HG03354 (cell line): Measurements from ENCODE around the gene MYL9.

ENCODE experiments used
- ATAC-seq: cut with Tn5 transposase; IDR thresholded peaks from one replicate; pipeline ENCODE4 v1.9.1; 2021; ENCODE audit warnings: mild to moderate bottlenecking; ENCODE audit not compliant: unreplicated experiment, poor library complexity, severe bottlenecking

Gene MYL9

DNA sequence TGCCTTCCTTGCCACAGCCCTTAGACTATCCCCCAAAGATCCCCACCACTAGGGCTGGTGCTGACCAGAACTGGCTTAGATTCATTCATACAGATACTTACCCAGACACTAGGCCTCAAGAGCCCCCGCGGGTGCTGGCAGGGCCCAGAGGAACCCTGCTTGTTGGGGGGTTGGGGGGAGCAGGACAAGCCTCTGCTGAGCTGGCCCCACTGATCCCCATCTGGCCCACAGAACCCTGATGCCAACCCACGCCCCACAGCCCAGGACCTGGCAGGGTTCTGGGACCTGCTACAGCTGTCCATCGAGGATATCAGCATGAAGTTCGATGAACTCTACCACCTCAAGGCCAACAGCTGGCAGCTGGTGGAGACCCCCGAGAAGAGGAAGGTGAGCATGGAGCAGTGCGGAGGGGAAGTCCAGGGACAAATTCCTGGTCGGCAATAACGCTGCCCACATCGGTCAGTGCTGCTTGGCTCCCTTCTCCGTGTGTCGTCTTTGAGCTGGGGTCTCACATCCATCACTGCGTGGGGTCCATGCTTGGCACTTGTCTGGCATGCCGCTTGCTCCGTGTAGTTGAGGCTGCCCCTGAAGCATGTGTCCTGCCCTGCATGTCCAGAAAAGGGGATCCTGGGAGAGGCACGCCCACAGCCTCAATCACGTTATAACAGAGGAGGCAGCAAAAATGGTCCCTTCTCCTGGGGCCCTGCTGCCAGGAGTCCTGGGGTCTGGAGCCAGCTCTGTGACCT is 15.5 kb upstream of the MYL9 start:
- no peak for ATAC-seq

DNA sequence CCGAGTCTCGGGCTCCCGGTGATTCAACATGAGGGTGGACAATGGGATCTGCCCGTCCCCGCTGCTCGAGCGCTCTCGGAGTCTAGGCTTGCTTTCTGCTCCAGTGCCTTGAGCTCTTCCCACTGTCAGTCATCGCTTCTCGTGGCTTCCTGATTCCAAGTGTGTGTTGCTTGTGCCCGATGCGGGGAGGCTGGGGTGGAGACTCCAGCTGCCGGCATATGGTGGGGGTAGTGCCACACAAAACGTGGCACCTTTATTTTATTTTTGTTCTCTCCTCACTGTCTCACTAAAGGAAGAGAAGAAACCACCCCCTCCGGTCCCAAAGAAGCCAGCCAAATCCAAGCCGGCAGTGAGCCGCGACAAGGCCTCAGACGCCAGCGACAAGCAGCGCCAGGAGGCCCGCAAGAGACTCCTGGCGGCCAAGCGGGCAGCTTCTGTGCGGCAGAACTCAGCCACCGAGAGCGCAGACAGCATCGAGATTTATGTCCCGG is 14.8 kb upstream of the MYL9 start:
- ATAC-seq = no peak

GRCh38 chr20:36527331-36528125 is 13.8 kb upstream of the MYL9 start:
- ATAC-seq = no peak

DNA sequence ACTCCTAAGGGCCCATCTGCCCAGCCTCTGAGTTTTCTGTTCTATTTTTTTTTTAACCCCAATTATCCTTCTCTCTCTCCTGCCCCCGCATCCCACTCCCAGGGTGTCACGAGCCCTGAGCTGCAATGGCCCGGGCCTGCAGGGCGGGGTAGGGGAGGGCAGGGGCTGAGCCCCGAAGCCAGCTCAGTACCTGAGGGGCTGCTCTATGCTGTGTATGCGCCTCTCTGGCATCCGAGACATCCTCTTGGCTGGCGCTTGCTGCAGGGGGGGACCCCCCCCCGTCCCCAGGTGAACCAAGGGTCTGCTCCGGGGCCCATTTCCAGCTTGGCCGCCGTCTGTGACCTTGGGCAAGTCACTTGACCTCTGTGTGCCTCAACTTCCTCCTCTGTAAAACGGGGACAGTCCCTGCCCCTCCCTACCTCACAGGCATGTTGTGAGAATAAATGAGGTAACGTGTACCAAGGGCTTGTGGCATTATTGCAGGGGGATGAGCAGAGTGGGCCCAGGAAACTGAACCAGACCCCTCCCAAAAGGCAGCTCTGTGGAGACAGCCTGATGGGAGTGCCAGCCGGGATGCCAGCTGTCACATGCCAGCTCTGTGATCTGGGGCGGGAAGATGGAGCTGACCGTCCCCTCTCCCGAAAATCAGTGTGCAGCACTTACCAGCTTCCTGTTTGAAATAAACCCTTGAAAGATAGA is 13.0 kb upstream of the MYL9 start:
- ATAC-seq = no peak

DNA sequence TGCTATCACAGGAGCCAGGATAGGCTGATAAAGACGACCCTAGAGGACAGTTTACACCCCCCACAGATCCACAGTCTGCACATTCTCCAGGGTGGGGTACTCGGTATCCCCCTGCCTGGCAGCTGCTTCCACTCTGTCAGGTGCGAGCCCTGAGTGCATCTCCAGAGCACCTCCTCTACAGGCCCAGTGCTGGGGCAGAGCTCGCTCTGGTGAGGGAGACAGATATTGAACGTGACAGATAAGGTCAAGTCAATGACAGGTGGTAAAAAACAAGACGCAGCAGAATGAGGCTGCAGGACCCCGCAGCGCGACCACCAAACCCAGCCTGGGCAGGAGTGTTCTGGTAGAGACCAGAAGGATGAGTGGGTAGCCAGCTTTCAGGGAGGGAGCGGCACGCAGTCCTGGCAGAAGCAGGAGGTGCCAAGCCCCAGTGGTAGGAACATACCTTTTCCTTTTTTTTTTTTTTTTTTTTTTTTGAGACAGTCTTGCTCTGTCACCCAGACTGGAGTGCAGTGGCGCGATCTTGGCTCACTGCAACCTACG is 12.4 kb upstream of the MYL9 start:
- no peak for ATAC-seq

GRCh38 chr20:36532388-36532787 is 8.9 kb upstream of the MYL9 start:
- ATAC-seq = no peak

DNA sequence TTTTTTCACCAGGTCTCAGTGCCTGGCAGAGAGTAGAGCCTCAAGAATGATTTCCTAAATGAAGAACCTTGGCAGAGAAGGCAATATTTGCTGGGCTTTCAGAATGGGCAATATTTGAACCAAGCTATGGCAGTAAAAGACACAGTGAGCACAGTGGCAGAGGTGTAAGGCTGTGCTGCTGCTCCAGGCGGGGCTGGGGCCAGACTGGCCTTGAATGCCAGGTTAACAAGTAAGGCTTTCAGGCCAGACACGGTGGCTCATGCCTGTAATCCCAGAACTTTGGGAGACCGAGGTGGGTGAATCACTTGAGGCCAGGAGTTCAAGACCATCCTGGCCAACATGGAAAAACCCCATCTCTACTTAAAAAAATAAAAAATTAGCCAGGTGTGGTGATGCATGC is 8.5 kb upstream of the MYL9 start:
- ATAC-seq = no peak

GRCh38 chr20:36538026-36538722 is 3.1 kb upstream of the MYL9 start:
- no peak for ATAC-seq

DNA sequence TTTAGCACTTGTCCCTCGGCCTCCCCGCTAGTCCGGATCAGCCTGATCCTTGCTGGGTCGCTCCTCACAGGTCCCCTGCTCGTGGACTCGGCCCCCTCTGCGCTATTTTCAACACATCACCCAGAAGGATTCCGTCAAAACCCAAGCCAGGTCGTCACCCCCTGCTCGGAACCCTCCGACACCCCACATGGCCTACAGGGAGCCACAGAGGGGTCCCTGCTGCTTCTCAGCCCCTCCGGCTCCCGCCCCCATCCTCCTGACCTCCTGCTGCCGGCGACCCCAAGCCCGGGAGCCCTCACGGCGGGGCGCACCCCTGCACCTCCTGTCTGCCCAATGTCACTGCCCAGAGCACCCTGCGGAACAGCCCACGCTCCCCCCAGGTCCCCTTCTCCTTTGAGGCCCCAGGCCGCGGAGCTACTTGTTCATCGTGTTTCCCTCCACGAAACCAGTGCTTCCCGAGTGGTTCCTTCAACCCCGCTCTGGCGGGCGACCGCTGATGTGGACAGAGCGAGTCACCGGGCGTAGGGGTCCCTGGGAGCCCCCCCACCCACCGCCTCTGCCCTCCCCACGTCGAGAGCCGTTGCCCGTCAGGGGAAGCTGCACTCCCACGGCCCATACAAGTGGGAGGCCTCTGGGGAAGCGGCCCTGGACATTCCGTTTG is 638 bp upstream of the MYL9 start:
- ATAC-seq = no peak

- no peak for ATAC-seq
These were observed 609 bp downstream of the MYL9 start for GRCh38 chr20:36541768-36542488.

DNA sequence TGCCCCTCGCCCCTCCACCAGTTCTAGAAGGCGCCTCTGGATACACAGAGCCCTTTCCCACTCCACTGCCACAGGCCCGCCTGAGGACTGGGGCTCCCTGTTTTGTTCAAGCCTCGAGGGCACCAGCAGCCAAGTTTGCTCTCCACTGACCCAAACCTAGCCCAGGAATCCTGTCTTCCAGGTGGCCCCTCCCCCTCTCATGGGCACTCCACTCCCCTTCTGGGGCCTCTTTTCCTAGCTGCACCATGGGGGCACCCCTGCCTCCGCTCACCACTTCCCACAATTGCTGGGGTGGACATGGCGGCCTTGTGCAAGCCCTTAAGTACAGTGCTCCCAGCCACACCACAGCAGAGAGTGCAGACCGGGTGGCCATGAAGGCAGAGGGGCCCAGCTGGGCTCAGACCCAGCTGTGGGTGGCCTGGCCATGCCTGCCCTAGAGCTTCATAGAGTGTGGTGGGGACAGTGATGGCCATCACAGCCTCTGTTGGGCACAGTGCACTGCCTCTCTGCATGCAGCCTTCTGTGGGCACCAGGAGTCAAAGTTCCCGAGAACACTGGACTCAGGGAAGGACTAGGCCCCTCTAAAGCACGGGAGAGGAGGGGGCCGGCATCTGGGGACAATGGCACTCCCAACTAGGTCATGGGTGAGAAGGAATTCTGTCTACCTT is 1.3 kb downstream of the MYL9 start:
- ATAC-seq = no peak

- ATAC-seq = no peak
These were observed 2.1 kb downstream of the MYL9 start for GRCh38 chr20:36543184-36544133.

DNA sequence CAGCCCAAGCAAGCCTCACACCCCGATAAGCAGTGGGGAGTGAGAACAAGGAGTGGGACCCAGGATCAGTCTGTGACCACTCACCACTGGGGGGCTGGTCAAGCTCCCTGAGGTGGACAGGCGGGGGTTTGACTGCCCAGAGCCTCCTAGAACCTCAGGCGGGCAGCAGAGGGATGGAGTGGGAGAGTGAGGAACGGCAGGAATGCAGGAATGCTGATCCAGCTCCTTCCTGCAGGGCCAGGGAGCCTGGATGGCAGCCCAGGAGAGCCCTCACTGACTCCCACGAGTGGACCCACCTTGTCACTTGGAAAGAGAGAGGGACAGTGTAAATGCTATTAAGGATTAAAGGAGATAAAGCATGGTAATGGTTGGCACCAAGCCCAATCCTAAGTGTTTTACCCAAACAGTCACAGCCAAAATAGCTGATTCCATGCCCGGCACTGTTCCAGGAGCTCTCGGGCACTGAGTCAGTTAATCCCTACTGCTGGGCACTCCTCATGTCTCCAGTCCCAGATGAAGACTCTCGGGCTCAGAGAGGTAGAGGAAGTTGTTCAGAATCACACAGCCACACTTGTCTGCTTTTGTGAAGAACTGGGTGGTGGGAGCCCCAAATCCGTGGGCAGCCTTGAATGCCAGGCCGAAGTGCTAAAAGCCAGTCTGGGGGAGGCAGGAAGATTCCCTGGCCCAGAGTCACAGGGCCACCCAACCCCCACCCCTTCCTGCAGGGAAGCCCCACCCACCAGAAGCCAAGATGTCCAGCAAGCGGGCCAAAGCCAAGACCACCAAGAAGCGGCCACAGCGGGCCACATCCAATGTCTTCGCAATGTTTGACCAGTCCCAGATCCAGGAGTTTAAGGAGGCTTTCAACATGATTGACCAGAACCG is 3.1 kb downstream of the MYL9 start:
- ATAC-seq = no peak

DNA sequence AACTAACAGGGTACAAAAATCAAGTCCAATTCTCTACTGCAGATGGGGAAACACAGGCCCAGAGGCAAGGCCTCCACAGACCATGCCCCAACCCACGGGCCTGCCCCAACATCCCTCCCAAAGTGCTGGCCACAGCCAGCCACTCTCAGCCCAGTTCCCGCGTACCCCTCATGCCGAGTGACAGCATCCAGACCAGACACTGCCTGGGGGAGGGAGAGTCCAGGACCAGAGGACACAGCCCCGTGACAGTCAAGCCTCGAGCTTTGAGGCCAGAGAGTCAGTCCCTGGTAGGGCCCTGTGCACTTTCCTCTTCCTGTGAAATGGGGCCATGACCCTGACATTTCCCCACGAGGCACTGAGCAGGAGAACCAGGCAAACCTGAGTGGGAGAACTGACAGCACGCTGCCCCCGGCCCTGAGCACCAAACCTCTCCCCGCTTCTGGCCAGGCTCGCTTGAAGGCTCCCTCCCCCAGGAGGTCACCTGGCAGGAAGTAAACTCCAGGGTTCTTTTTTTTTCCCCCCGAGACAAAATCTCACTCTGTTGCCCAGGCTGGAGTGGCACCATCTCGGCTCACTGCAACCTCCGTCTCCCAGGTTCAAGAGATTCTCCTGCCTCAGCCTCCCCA is 4.9 kb downstream of the MYL9 start:
- no peak for ATAC-seq

GRCh38 chr20:36547186-36548005 is 6.1 kb downstream of the MYL9 start:
- no peak for ATAC-seq
